GM23248 (cell line): ENCODE results near the gene UQCRC1. TPM values are rescaled to one million over a fixed set of nuclear protein-coding genes. Genes with fewer than 3 reads are reported as not detected.

Source experiments
- DNase-seq: peaks from one replicate; pipeline ENCODE4 v3.0.0-alpha.2; 2015
- H2AFZ ChIP-seq: fragments of 200-600 bp; sonication (generic); 2 replicates; pipeline ENCODE4 v1.6.1; 2016; ENCODE audit warnings: antibody characterized with exemption
- H3F3A ChIP-seq: fragments of 200-600 bp; sonication (generic); 2 replicates; pipeline ENCODE4 v1.6.1; 2016; ENCODE audit warnings: mild to moderate bottlenecking, antibody characterized with exemption, mixed run types; ENCODE audit not compliant: insufficient read depth
- H3K27ac ChIP-seq: fragments of 200-600 bp; sonication (generic); 2 replicates; pipeline ENCODE4 v1.5.1; 2016; ENCODE audit warnings: mild to moderate bottlenecking
- H3K27me3 ChIP-seq: fragments of 200-600 bp; sonication (generic); replicated peaks from 2 replicates; pipeline ENCODE4 v1.6.1; 2016; ENCODE audit warnings: mild to moderate bottlenecking; ENCODE audit not compliant: insufficient read depth
- H3K36me3 ChIP-seq: fragments of 200-600 bp; sonication (generic); 2 replicates; pipeline ENCODE4 v1.6.1; 2016; ENCODE audit warnings: low read depth, mild to moderate bottlenecking
- H3K4me1 ChIP-seq: fragments of 200-600 bp; sonication (generic); 2 replicates; pipeline ENCODE4 v1.6.1; 2016; ENCODE audit warnings: mild to moderate bottlenecking; ENCODE audit not compliant: insufficient read depth
- H3K4me2 ChIP-seq: fragments of 200-600 bp; sonication (generic); one replicate; pipeline ENCODE4 v1.6.1; 2016; ENCODE audit warnings: mild to moderate bottlenecking; ENCODE audit not compliant: unreplicated experiment
- H3K4me3 ChIP-seq: fragments of 200-600 bp; sonication (generic); 2 replicates; pipeline ENCODE4 v1.5.1; 2016; ENCODE audit warnings: mild to moderate bottlenecking
- H3K79me2 ChIP-seq: fragments of 200-600 bp; sonication (generic); 2 replicates; pipeline ENCODE4 v1.6.1; 2016; ENCODE audit warnings: mild to moderate bottlenecking; ENCODE audit not compliant: insufficient read depth
- H3K9ac ChIP-seq: fragments of 200-600 bp; sonication (generic); 2 replicates; pipeline ENCODE4 v1.6.1; 2016; ENCODE audit warnings: mild to moderate bottlenecking
- H3K9me2 ChIP-seq: fragments of 200-600 bp; sonication (generic); 2 replicates; pipeline ENCODE4 v1.6.1; 2016; ENCODE audit warnings: mixed run types, mild to moderate bottlenecking, moderate library complexity; ENCODE audit not compliant: insufficient read depth
- H3K9me3 ChIP-seq: fragments of 200-600 bp; sonication (generic); one replicate; pipeline ENCODE4 v1.6.1; 2017; ENCODE audit warnings: low read depth
- H4K20me1 ChIP-seq: fragments of 200-600 bp; sonication (generic); 2 replicates; pipeline ENCODE4 v1.6.0; 2016; ENCODE audit not compliant: insufficient read depth
- EZH2 ChIP-seq: fragments of 200-600 bp; sonication (generic); IDR thresholded peaks from 2 replicates; pipeline ENCODE4 v1.6.1; 2018; ENCODE audit warnings: antibody characterized with exemption, mild to moderate bottlenecking; ENCODE audit not compliant: insufficient read depth, poor library complexity, severe bottlenecking
- EZH2phosphoT487 ChIP-seq: fragments of 200-600 bp; sonication (generic); IDR thresholded peaks from 2 replicates; pipeline ENCODE4 v1.6.1; 2018; ENCODE audit warnings: antibody characterized with exemption, moderate library complexity, mild to moderate bottlenecking, low read depth; ENCODE audit not compliant: insufficient read depth
- WGBS, 2 experiments: methylation state at CpG; one replicate each; pipeline ENCODE4 v1.1.6; 2015 to 2017; ENCODE audit warnings: low lambda C conversion rate in 2 of 2, low coverage in 1 of 2; ENCODE audit errors: missing lambda C conversion rate in 2 of 2; 5-methylcytosine and 5-hydroxymethylcytosine counted together
- in situ Hi-C: fragments of 300-500 bp; cut with MboI; formaldehyde crosslinking; loops from 2 replicates; pipeline ENCODE4 v1.15.0; 2020
- polyA plus RNA-seq: library from polyadenylated mRNA; unstranded; fragments of >200 nt; fragmentation: Nextera tagmentation; extraction: Ambion mirVana; gene quantifications from 2 replicates; pipeline ENCODE4 v1.2.1, GENCODE V29; 2016
- total RNA-seq: library from RNA; depleted of rRNA; stranded (reverse); fragments of >200 nt; shearing (Covaris generic); gene quantifications from 2 replicates; pipeline ENCODE4 v1.2.3, GENCODE V29; 2014

The UQCRC1 gene
- total and polyA plus RNA-seq, 2 experiments from 2014 or later: 252 to 285 TPM

GRCh38 chr3:48565591-48566400 is 43.6 kb downstream of the UQCRC1 start:
- in situ Hi-C loops: no loop called here
- WGBS, 2 experiments: 41 to 43% methylated on average over 7 of the region's 7 CpGs
- Histone ChIP-seq H3K4me2 (no peak overlapping the region), H3K79me2 (no peaks in the 10 kb centered on the region), H3K9me2 (no peaks in the 10 kb centered on the region), H2AFZ (no peak overlapping the region), H4K20me1 (no peaks in the 10 kb centered on the region), H3K27me3 (no peaks in the 10 kb centered on the region), H3K9me3 (no peaks in the 10 kb centered on the region), H3K36me3 (no peaks in the 10 kb centered on the region), H3K27ac (peak overlapping the region; percentile 45), H3F3A (peaks cover 8% of the 10 kb centered on the region), H3K9ac (no peak overlapping the region), H3K4me1 (peaks cover 42% of the 10 kb centered on the region), H3K4me3 (no peak overlapping the region)
- TF ChIP-seq EZH2phosphoT487 (no peak), EZH2 (no peak)
- DNase-seq: peak; percentile 86

GRCh38 chr3:48565186-48565585 is 44.3 kb downstream of the UQCRC1 start:
- H3K36me3 ChIP-seq: no peaks in the 10 kb centered on the region
- no peaks in the 10 kb centered on the region for H3K79me2 ChIP-seq
- no peaks in the 10 kb centered on the region for H3K9me3 ChIP-seq
- H2AFZ ChIP-seq: no peak overlapping the region
- no peak overlapping the region for H3K4me2 ChIP-seq
- peaks cover 8% of the 10 kb centered on the region for H3F3A ChIP-seq
- H3K4me1 ChIP-seq: peaks cover 48% of the 10 kb centered on the region
- H3K9me2 ChIP-seq: no peaks in the 10 kb centered on the region
- WGBS, 2 experiments: 80 to 81% methylated on average over 11 of the region's 11 CpGs
- H4K20me1 ChIP-seq: no peaks in the 10 kb centered on the region
- H3K27ac ChIP-seq: peak overlapping the region; percentile 15
- DNase-seq: no peak
- in situ Hi-C loops: no loop called here
- H3K4me3 ChIP-seq: no peak overlapping the region
- H3K9ac ChIP-seq: no peak overlapping the region
- H3K27me3 ChIP-seq: no peaks in the 10 kb centered on the region
- no peak for TF ChIP-seq EZH2phosphoT487
- no peak for TF ChIP-seq EZH2

- Histone ChIP-seq H3K4me2 (no peak overlapping the region), H3K9ac (peak overlapping the region; percentile 75), H3K9me2 (no peaks in the 10 kb centered on the region), H4K20me1 (no peaks in the 10 kb centered on the region), H3K27me3 (no peaks in the 10 kb centered on the region), H3K9me3 (no peaks in the 10 kb centered on the region), H3K27ac (peak overlapping the region; percentile 85), H3K4me1 (peaks cover 51% of the 10 kb centered on the region), H3F3A (peaks cover 8% of the 10 kb centered on the region), H3K36me3 (no peaks in the 10 kb centered on the region), H2AFZ (no peak overlapping the region), H3K4me3 (no peak overlapping the region), H3K79me2 (no peaks in the 10 kb centered on the region)
- TF ChIP-seq EZH2 (no peak), EZH2phosphoT487 (no peak)
- DNase-seq: no peak
- in situ Hi-C loops: no loop called here
- WGBS, 2 experiments: 91 to 96% methylated on average over 10 to 11 of the region's 11 CpGs
Measured at GRCh38 chr3:48564667-48565066, 44.8 kb downstream of the UQCRC1 start.

DNA sequence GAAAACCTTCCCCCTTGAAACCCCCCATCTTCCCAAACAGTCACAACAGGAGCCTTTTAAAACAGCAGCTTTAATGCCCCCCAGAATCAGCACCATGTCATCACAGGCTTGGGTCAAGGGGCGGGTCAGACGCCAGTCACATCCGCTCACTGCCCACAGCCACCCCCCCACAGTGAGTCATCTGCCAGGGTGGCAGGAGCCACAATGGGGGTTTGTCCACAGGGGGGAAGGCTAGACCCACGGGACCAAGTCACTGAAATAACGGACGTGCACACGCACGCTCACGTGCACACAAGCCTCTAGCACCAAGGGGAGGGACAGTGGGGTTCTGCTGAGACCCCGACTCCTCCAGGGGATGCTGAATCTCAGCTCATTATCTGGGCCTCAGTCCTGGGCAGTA is 45.4 kb downstream of the UQCRC1 start:
- Histone ChIP-seq H3K27ac (peak overlapping the region; percentile 85), H3K4me3 (no peak overlapping the region), H3F3A (peaks cover 8% of the 10 kb centered on the region), H3K9me2 (no peaks in the 10 kb centered on the region), H4K20me1 (no peaks in the 10 kb centered on the region), H3K27me3 (no peaks in the 10 kb centered on the region), H3K4me1 (peaks cover 51% of the 10 kb centered on the region), H3K79me2 (no peaks in the 10 kb centered on the region), H2AFZ (peak overlapping the region; percentile 33), H3K9me3 (no peaks in the 10 kb centered on the region), H3K36me3 (no peaks in the 10 kb centered on the region), H3K4me2 (peak overlapping the region; percentile 44), H3K9ac (peak overlapping the region; percentile 75)
- peak; percentile 90 for DNase-seq
- no peak for TF ChIP-seq EZH2
- TF ChIP-seq EZH2phosphoT487: no peak
- 43 to 45% methylated on average over 10 of the region's 10 CpGs for WGBS, 2 experiments
- in situ Hi-C loops: no loop called here
